Measurements from ENCODE around the gene NFASC. TPM values are rescaled to one million over a fixed set of nuclear protein-coding genes. Genes with fewer than 3 reads are reported as not detected.
A peak's percentile ranks its signal among the peaks of the same experiment; 100 is the strongest.

Gene NFASC
- total RNA-seq, 5 donors from 2014 or later (not counting 1 experiment from before 2014, with no cell fraction given), result 0.13 to 0.35 (median 0.19) TPM; not detected in 2

- H3K27me3 ChIP-seq (replicated peaks in 1 of 2; ENCODE audit: control insufficient read depth in 2 of 2, extremely low read depth in 1 of 2, insufficient read depth in 2 of 2, low read length in 1 of 2), result peaks cover 0 to 18% of the 10 kb centered on the region in 2 experiments
- Mint-ChIP-seq H3K4me3 (no peak overlapping the region), H3K27ac (no peak overlapping the region), H3K36me3 (no peaks in the 10 kb centered on the region), H3K4me1 (no peaks in the 10 kb centered on the region), H3K27me3 (peaks cover 0 to 12% of the 10 kb centered on the region in 2 donors), H3K9me3 (no peaks in the 10 kb centered on the region)
- POLR2A ChIA-PET, result no interaction called here
- H3K4me3 ChIP-seq (ENCODE audit: control insufficient read depth in 1 of 2, extremely low read depth in 1 of 2, low read length in 1 of 2), result no peak overlapping the region
- H3K9me3 ChIP-seq, result no peaks in the 10 kb centered on the region
- no peaks in the 10 kb centered on the region for H3K4me1 ChIP-seq (ENCODE audit: control insufficient read depth in 1 of 2, extremely low read depth in 1 of 2, insufficient read depth in 2 of 2, low read length in 2 of 2)
- no peaks in the 10 kb centered on the region for H3K36me3 ChIP-seq (ENCODE audit: control insufficient read depth in 2 of 2, extremely low read depth in 1 of 2, insufficient read depth in 1 of 2, low read length in 1 of 2)
- CTCF ChIA-PET, result no interaction called here
- WGBS (ENCODE audit: insufficient coverage), result 91% methylated on average over 9 of the region's 12 CpGs
- DNase-seq, result no peak
- no peak overlapping the region for H3K27ac ChIP-seq (ENCODE audit: low read length)
- ATAC-seq (replicated peaks in 1 of 4), result no peak
Observed at GRCh38 chr1:205009670-205010069, 139.0 kb downstream of the NFASC start.

- Mint-ChIP-seq H3K4me1 (no peaks in the 10 kb centered on the region), H3K9me3 (no peaks in the 10 kb centered on the region), H3K4me3 (no peak overlapping the region), H3K27me3 (no peaks in the 10 kb centered on the region), H3K27ac (no peak overlapping the region), H3K36me3 (no peaks in the 10 kb centered on the region)
- no peaks in the 10 kb centered on the region for H3K9me3 ChIP-seq
- H3K4me1 ChIP-seq (ENCODE audit: control insufficient read depth in 1 of 2, extremely low read depth in 1 of 2, insufficient read depth in 2 of 2, low read length in 2 of 2), result no peaks in the 10 kb centered on the region
- no peak for DNase-seq
- CTCF ChIA-PET, result no interaction called here
- POLR2A ChIA-PET, result no interaction called here
- peaks cover 0 to 15% of the 10 kb centered on the region in 2 experiments for H3K27me3 ChIP-seq (replicated peaks in 1 of 2; ENCODE audit: control insufficient read depth in 2 of 2, extremely low read depth in 1 of 2, insufficient read depth in 2 of 2, low read length in 1 of 2)
- ATAC-seq (replicated peaks in 1 of 4), result no peak
- 79% methylated on average over 8 of the region's 13 CpGs for WGBS (ENCODE audit: insufficient coverage)
- no peak overlapping the region for H3K27ac ChIP-seq (ENCODE audit: low read length)
- no peaks in the 10 kb centered on the region for H3K36me3 ChIP-seq (ENCODE audit: control insufficient read depth in 2 of 2, extremely low read depth in 1 of 2, insufficient read depth in 1 of 2, low read length in 1 of 2)
- H3K4me3 ChIP-seq (ENCODE audit: control insufficient read depth in 1 of 2, extremely low read depth in 1 of 2, low read length in 1 of 2), result no peak overlapping the region
Observed at GRCh38 chr1:205012391-205013140, 141.9 kb downstream of the NFASC start.

GRCh38 chr1:205013683-205014367, 143.2 kb downstream of the NFASC start:
- Histone ChIP-seq H3K36me3 (ENCODE audit: control insufficient read depth in 2 of 2, extremely low read depth in 1 of 2, insufficient read depth in 1 of 2, low read length in 1 of 2) (no peaks in the 10 kb centered on the region), H3K4me1 (ENCODE audit: control insufficient read depth in 1 of 2, extremely low read depth in 1 of 2, insufficient read depth in 2 of 2, low read length in 2 of 2) (no peaks in the 10 kb centered on the region), H3K27ac (ENCODE audit: low read length) (no peak overlapping the region), H3K4me3 (ENCODE audit: control insufficient read depth in 1 of 2, extremely low read depth in 1 of 2, low read length in 1 of 2) (no peak overlapping the region), H3K27me3 (replicated peaks in 1 of 2; ENCODE audit: control insufficient read depth in 2 of 2, extremely low read depth in 1 of 2, insufficient read depth in 2 of 2, low read length in 1 of 2) (peaks cover 0 to 23% of the 10 kb centered on the region in 2 experiments), H3K9me3 (no peaks in the 10 kb centered on the region)
- ATAC-seq (replicated peaks in 1 of 4) (no peak), DNase-seq (no peak)
- CTCF ChIA-PET, result no interaction called here
- H3K9me3 Mint-ChIP-seq, result no peaks in the 10 kb centered on the region
- POLR2A ChIA-PET, result no interaction called here
- H3K4me1 Mint-ChIP-seq, result no peaks in the 10 kb centered on the region
- H3K27me3 Mint-ChIP-seq, result no peaks in the 10 kb centered on the region
- H3K36me3 Mint-ChIP-seq, result no peaks in the 10 kb centered on the region
- WGBS (ENCODE audit: insufficient coverage), result 83% methylated on average over 1 of the region's 6 CpGs
- no peak overlapping the region for H3K27ac Mint-ChIP-seq
- no peak overlapping the region for H3K4me3 Mint-ChIP-seq

DNA sequence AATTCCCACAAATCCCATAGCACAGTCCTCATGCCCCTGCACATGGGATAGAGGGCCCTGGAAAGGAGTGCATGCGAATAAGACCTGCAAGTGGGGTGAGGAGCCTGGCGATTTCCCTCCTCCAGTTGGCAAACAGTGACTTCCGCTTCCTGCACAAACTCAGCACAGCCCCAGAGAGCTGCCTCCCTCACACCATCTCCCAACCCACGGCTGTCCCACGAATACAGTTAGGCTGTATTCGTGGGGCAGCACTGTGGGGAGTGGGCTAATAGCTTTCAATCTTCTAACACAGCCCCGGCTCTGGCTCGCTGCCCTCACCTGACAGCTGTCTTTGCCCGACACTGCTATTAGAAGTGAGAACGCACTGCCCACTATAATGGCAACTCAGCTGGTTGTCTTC, 144.1 kb downstream of the NFASC start:
- Mint-ChIP-seq H3K36me3 (no peaks in the 10 kb centered on the region), H3K27ac (no peak overlapping the region), H3K9me3 (no peaks in the 10 kb centered on the region), H3K4me1 (no peaks in the 10 kb centered on the region), H3K27me3 (peaks cover 0 to 1% of the 10 kb centered on the region in 2 donors), H3K4me3 (no peak overlapping the region)
- POLR2A ChIA-PET, result no interaction called here
- CTCF ChIA-PET, result interaction anchor here in 1 of 2 donors (0.7 kb wide), 1 partner anchor 46 kb away, joined by 3 read pairs; no protein-coding TSS in a partner anchor
- Histone ChIP-seq H3K27me3 (replicated peaks in 1 of 2; ENCODE audit: control insufficient read depth in 2 of 2, extremely low read depth in 1 of 2, insufficient read depth in 2 of 2, low read length in 1 of 2) (peaks cover 0 to 31% of the 10 kb centered on the region in 2 experiments), H3K27ac (ENCODE audit: low read length) (no peak overlapping the region), H3K36me3 (ENCODE audit: control insufficient read depth in 2 of 2, extremely low read depth in 1 of 2, insufficient read depth in 1 of 2, low read length in 1 of 2) (no peaks in the 10 kb centered on the region), H3K4me3 (ENCODE audit: control insufficient read depth in 1 of 2, extremely low read depth in 1 of 2, low read length in 1 of 2) (no peak overlapping the region), H3K4me1 (ENCODE audit: control insufficient read depth in 1 of 2, extremely low read depth in 1 of 2, insufficient read depth in 2 of 2, low read length in 2 of 2) (no peaks in the 10 kb centered on the region), H3K9me3 (no peaks in the 10 kb centered on the region)
- no peak for DNase-seq
- no peak for ATAC-seq (replicated peaks in 1 of 4)
- WGBS (ENCODE audit: insufficient coverage), result 60% methylated on average over 3 of the region's 10 CpGs

GRCh38 chr1:205015241-205015640, 144.6 kb downstream of the NFASC start:
- Mint-ChIP-seq H3K4me3 (no peak overlapping the region), H3K36me3 (no peaks in the 10 kb centered on the region), H3K9me3 (no peaks in the 10 kb centered on the region), H3K4me1 (no peaks in the 10 kb centered on the region), H3K27me3 (peaks cover 0 to 4% of the 10 kb centered on the region in 2 donors), H3K27ac (no peak overlapping the region)
- ChIA-PET CTCF (interaction anchor here in 1 of 2 donors (0.7 kb wide), 1 partner anchor 46 kb away, joined by 3 read pairs; no protein-coding TSS in a partner anchor), POLR2A (no interaction called here)
- Histone ChIP-seq H3K36me3 (ENCODE audit: control insufficient read depth in 2 of 2, extremely low read depth in 1 of 2, insufficient read depth in 1 of 2, low read length in 1 of 2) (no peaks in the 10 kb centered on the region), H3K4me3 (ENCODE audit: control insufficient read depth in 1 of 2, extremely low read depth in 1 of 2, low read length in 1 of 2) (no peak overlapping the region), H3K4me1 (ENCODE audit: control insufficient read depth in 1 of 2, extremely low read depth in 1 of 2, insufficient read depth in 2 of 2, low read length in 2 of 2) (no peaks in the 10 kb centered on the region), H3K27ac (ENCODE audit: low read length) (no peak overlapping the region), H3K9me3 (no peaks in the 10 kb centered on the region), H3K27me3 (replicated peaks in 1 of 2; ENCODE audit: control insufficient read depth in 2 of 2, extremely low read depth in 1 of 2, insufficient read depth in 2 of 2, low read length in 1 of 2) (peaks cover 1 to 36% of the 10 kb centered on the region in 2 experiments)
- WGBS (ENCODE audit: insufficient coverage), result 79% methylated on average over 8 of the region's 9 CpGs
- DNase-seq (no peak), ATAC-seq (replicated peaks in 1 of 4) (peak in 1 of 4 experiments; percentile 24)

GRCh38 chr1:205016075-205016474, 145.4 kb downstream of the NFASC start:
- Mint-ChIP-seq H3K36me3 (no peaks in the 10 kb centered on the region), H3K27ac (no peak overlapping the region), H3K27me3 (peaks cover 0 to 4% of the 10 kb centered on the region in 2 donors), H3K4me1 (no peaks in the 10 kb centered on the region), H3K9me3 (no peaks in the 10 kb centered on the region), H3K4me3 (no peak overlapping the region)
- peaks cover 2 to 40% of the 10 kb centered on the region in 2 experiments for H3K27me3 ChIP-seq (replicated peaks in 1 of 2; ENCODE audit: control insufficient read depth in 2 of 2, extremely low read depth in 1 of 2, insufficient read depth in 2 of 2, low read length in 1 of 2)
- 86% methylated on average over 5 of the region's 9 CpGs for WGBS (ENCODE audit: insufficient coverage)
- H3K9me3 ChIP-seq, result no peaks in the 10 kb centered on the region
- DNase-seq (no peak), ATAC-seq (replicated peaks in 1 of 4) (no peak)
- H3K36me3 ChIP-seq (ENCODE audit: control insufficient read depth in 2 of 2, extremely low read depth in 1 of 2, insufficient read depth in 1 of 2, low read length in 1 of 2), result no peaks in the 10 kb centered on the region
- no peak overlapping the region for H3K4me3 ChIP-seq (ENCODE audit: control insufficient read depth in 1 of 2, extremely low read depth in 1 of 2, low read length in 1 of 2)
- H3K27ac ChIP-seq (ENCODE audit: low read length), result no peak overlapping the region
- no peaks in the 10 kb centered on the region for H3K4me1 ChIP-seq (ENCODE audit: control insufficient read depth in 1 of 2, extremely low read depth in 1 of 2, insufficient read depth in 2 of 2, low read length in 2 of 2)
- ChIA-PET CTCF (no interaction called here), POLR2A (no interaction called here)
